HepG2 (cell line): ENCODE measurements around the gene GINM1. TPM values are rescaled to one million over a fixed set of nuclear protein-coding genes. Genes with fewer than 3 reads are reported as not detected.
A peak's percentile ranks its signal among the peaks of the same experiment; 100 is the strongest.

ENCODE experiments used
- ATAC-seq: fragments of 200-7000 bp; cut with Tn5 transposase; 3 replicates; pipeline ENCODE4 v1.9.1; 2020; ENCODE audit warnings: mild to moderate bottlenecking, moderate library complexity
- BruUV-seq: library from RNA; stranded (reverse); fragments of 400-500 nt; replicated peaks from 2 replicates; lab custom pipeline; 2021; lab: Mats Ljungman, UMichigan
- CTCF ChIA-PET: fragments of 300-600 bp; formaldehyde crosslinking; extraction: SDS; loops from one replicate; lab custom pipeline; 2021; ENCODE audit warnings: low total read pairs, inconsistent platforms, low intra/inter-chr PET ratio; lab: Yijun Ruan, JAX
- POLR2A ChIA-PET: fragments of 350-600 bp; sonication (Branson Sonifier 250); formaldehyde crosslinking; loops from one replicate; lab custom pipeline; 2020; ENCODE audit warnings: antibody characterized with exemption, inconsistent platforms; lab: Yijun Ruan, JAX
- DNase-seq: peaks from one replicate; pipeline ENCODE4 v3.0.0-alpha.2; 2015; ENCODE audit warnings: low spot score
- FAIRE-seq: peaks from 3 replicates; lab custom pipeline; 2011; peaks lifted over from hg19 to GRCh38; lab: Jason Lieb, UNC
- H2AFZ ChIP-seq: one replicate; pipeline ENCODE4 v1.6.1; 2011; ENCODE audit warnings: low read length, inconsistent platforms
- H3K27ac ChIP-seq: fragments of 300-600 bp; 3 replicates; pipeline ENCODE4 v1.8.0; 2011; ENCODE audit warnings: mixed run types, mild to moderate bottlenecking, mixed read lengths, low read length, inconsistent platforms; ENCODE audit not compliant: insufficient read depth; ENCODE audit errors: extremely low read length
- H3K27me3 ChIP-seq, 2 experiments: fragments of 200-600 bp in 1 of 2; 2 replicates in 1 of 2; 3 replicates in 1 of 2; pipeline versions ENCODE4 v1.6.0 to v1.8.0; 2011; ENCODE audit warnings: low read length in 2 of 2, mild to moderate bottlenecking in 2 of 2, moderate library complexity in 2 of 2, inconsistent platforms in 1 of 2; ENCODE audit not compliant: insufficient read depth in 2 of 2, control insufficient read depth in 1 of 2
- H3K36me3 ChIP-seq, 2 experiments: fragments of 200-600 bp in 1 of 2; replicated peaks in 1 of 2; 2 replicates in 1 of 2; 3 replicates in 1 of 2; pipeline versions ENCODE4 v1.5.1 to v1.8.0; 2011; ENCODE audit warnings: low read length in 2 of 2, inconsistent platforms in 1 of 2; ENCODE audit not compliant: insufficient read depth in 2 of 2, control insufficient read depth in 1 of 2
- H3K4me1 ChIP-seq: 2 replicates; pipeline ENCODE4 v1.5.1; 2012; ENCODE audit warnings: low read length, inconsistent platforms; ENCODE audit not compliant: insufficient read depth
- H3K4me2 ChIP-seq: 2 replicates; pipeline ENCODE4 v1.6.0; 2011; ENCODE audit warnings: low read depth, low read length, inconsistent platforms
- H3K4me3 ChIP-seq, 3 experiments: fragments of 200-600 bp in 1 of 3; sonication (generic), shearing (Covaris generic) in 1 of 3; replicated peaks in 1 of 3; 2 replicates each; pipeline ENCODE4 v1.5.1; 2011 to 2016; ENCODE audit warnings: low read length in 3 of 3, inconsistent platforms in 2 of 3, low read depth in 2 of 3, mild to moderate bottlenecking in 2 of 3, control low read depth in 1 of 3, mixed read lengths in 1 of 3; ENCODE audit not compliant: insufficient read depth in 1 of 3
- H3K79me2 ChIP-seq: one replicate; pipeline ENCODE4 v1.6.1; 2011; ENCODE audit warnings: low read length, inconsistent platforms; ENCODE audit not compliant: insufficient read depth
- H3K9ac ChIP-seq: 2 replicates; pipeline ENCODE4 v1.6.0; 2011; ENCODE audit warnings: mild to moderate bottlenecking, low read depth, low read length, inconsistent platforms; ENCODE audit not compliant: insufficient read depth
- H3K9me3 ChIP-seq: 2 replicates; pipeline ENCODE4 v1.5.1; 2012; ENCODE audit warnings: mild to moderate bottlenecking, low read length
- H4K20me1 ChIP-seq: 2 replicates; pipeline ENCODE4 v1.6.0; 2011; ENCODE audit warnings: inconsistent platforms, mild to moderate bottlenecking, low read length, moderate library complexity; ENCODE audit not compliant: insufficient read depth
- BCL6 ChIP-seq: IDR thresholded peaks from 2 replicates; pipeline ENCODE4 v1.6.1; 2016; ENCODE audit warnings: missing genetic modification reagents, missing compliant biosample characterization
- CEBPB ChIP-seq: IDR thresholded peaks from 2 replicates; pipeline ENCODE4 v1.6.1; 2011; ENCODE audit warnings: low read depth, low read length, improper control_type of control experiment, borderline replicate concordance
- CHD2 ChIP-seq: IDR thresholded peaks from 2 replicates; pipeline ENCODE4 v1.6.1; 2011; ENCODE audit warnings: low read depth, low read length, improper control_type of control experiment
- CREB1 ChIP-seq, 2 experiments: fragments of 450-650 bp in 1 of 2; IDR thresholded peaks; 2 replicates each; pipeline ENCODE4 v1.6.1; 2016 to 2017; ENCODE audit warnings: control low read depth in 1 of 2, mild to moderate bottlenecking in 1 of 2, missing compliant biosample characterization in 1 of 2, missing genetic modification characterization in 1 of 2
- FOSL2 ChIP-seq: sonication (generic); formaldehyde crosslinking; IDR thresholded peaks from 2 replicates; pipeline ENCODE4 v1.4.0; 2020; ENCODE audit warnings: missing genetic modification reagents
- KDM4B ChIP-seq: sonication (generic); formaldehyde crosslinking; IDR thresholded peaks from 2 replicates; pipeline ENCODE4 v1.4.0; 2020; ENCODE audit warnings: missing genetic modification reagents
- TARDBP ChIP-seq: sonication (generic); formaldehyde crosslinking; IDR thresholded peaks from 2 replicates; pipeline ENCODE4 v1.8.0; 2022; ENCODE audit warnings: mild to moderate bottlenecking, missing genetic modification reagents
- XRCC5 ChIP-seq: fragments of 200-400 bp; formaldehyde crosslinking; optimal IDR thresholded peaks from 2 replicates; pipeline ENCODE3; 2017; ENCODE audit warnings: mild to moderate bottlenecking, low read length
- ZNF235 ChIP-seq: sonication (generic); formaldehyde crosslinking; IDR thresholded peaks from 2 replicates; pipeline ENCODE4 v1.8.1; 2023; ENCODE audit warnings: mild to moderate bottlenecking, missing genetic modification reagents, borderline replicate concordance
- ZNF761 ChIP-seq: sonication (generic); formaldehyde crosslinking; conservative IDR thresholded peaks from 2 replicates; pipeline ENCODE4 v1.4.0; 2020; ENCODE audit warnings: mild to moderate bottlenecking, missing genetic modification reagents
- WGBS: methylation state at CpG from one replicate; pipeline ENCODE4 v1.1.6; 2017; ENCODE audit warnings: low lambda C conversion rate; 5-methylcytosine and 5-hydroxymethylcytosine counted together
- in situ Hi-C: cut with HindIII; loops from 2 replicates; pipeline ENCODE4 v1.10.0; 2017; ENCODE audit warnings: low pct_unique_long_range_greater_than_20kb; ENCODE audit not compliant: extremely low pct_ligation_motif_present
- intact Hi-C: fragments of 100-400 bp; cut with micrococcal nuclease; formaldehyde crosslinking; loops from one replicate; pipeline ENCODE4 v1.10.0; 2022; ENCODE audit not compliant: unreplicated experiment
- polyA plus RNA-seq, 8 experiments: library from polyadenylated mRNA; depleted of rRNA in 3 of 8; stranded (reverse) in 7 of 8; unstranded in 1 of 8; fragments of >200 nt; fragmentation: Illumina TruSeq in 4 of 8; extraction: Trizol in 4 of 8; gene quantifications; 2 replicates each; pipeline versions ENCODE4 v1.2.1 to v1.2.3, GENCODE V29; 2011 to 2016; ENCODE audit warnings: low read depth in 4 of 8, missing spikeins in 1 of 8, mixed read lengths in 1 of 8; ENCODE audit not compliant: insufficient read depth in 1 of 8
- total RNA-seq, 5 experiments: library from RNA; depleted of rRNA; stranded (reverse); fragments of >200 nt; fragmentation: Illumina TruSeq; extraction: Trizol; gene quantifications; 2 replicates each; pipeline ENCODE4 v1.2.3, GENCODE V29; 2016; ENCODE audit warnings: low read depth in 1 of 5
- TF ChIP-seq, protein P1 (sequence below): IDR thresholded peaks from 2 replicates; pipeline ENCODE4 v1.6.1; 2016; ENCODE audit warnings: low read depth, control low read depth

Gene GINM1
- total and polyA plus RNA-seq, 2 of the 13 experiments (the other 11 are each of a cell fraction or from before 2014, with no cell fraction given): 19.4 to 27.5 TPM

- BruUV-seq: no TSS peak
- TF ChIP-seq TARDBP (no peak), ZNF761 (CRISPR knock-in tag) (no peak), XRCC5 (peak; percentile 42), BCL6 (CRISPR knock-in tag) (peak; percentile 74)
- TF ChIP-seq, protein P1, sequence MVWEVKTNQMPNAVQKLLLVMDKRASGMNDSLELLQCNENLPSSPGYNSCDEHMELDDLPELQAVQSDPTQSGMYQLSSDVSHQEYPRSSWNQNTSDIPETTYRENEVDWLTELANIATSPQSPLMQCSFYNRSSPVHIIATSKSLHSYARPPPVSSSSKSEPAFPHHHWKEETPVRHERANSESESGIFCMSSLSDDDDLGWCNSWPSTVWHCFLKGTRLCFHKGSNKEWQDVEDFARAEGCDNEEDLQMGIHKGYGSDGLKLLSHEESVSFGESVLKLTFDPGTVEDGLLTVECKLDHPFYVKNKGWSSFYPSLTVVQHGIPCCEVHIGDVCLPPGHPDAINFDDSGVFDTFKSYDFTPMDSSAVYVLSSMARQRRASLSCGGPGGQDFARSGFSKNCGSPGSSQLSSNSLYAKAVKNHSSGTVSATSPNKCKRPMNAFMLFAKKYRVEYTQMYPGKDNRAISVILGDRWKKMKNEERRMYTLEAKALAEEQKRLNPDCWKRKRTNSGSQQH: no peak
- no peak overlapping the region for H3K27ac ChIP-seq
- no peak overlapping the region for H3K4me2 ChIP-seq
- 16% methylated on average over 3 of the region's 3 CpGs for WGBS
- in situ Hi-C loops: loop anchor here (10.0 kb wide), 1 partner anchor 154 kb away; the partner anchor contains the start of gene LATS1
- H3K9ac ChIP-seq: no peak overlapping the region
- H3K27me3 ChIP-seq: peaks cover 0 to 21% of the 10 kb centered on the region in 2 experiments; a peak in 2 of 5 replicates
- CTCF ChIA-PET: no interaction called here
- ATAC-seq (peak; percentile 84), DNase-seq (no peak), FAIRE-seq (no peak)
- H3K4me1 ChIP-seq: peaks cover 22% of the 10 kb centered on the region
- H3K36me3 ChIP-seq: no peaks in the 10 kb centered on the region
- POLR2A ChIA-PET: interaction anchor here (1.0 to 1.4 kb wide), 2 partner anchors 14 to 157 kb away, joined by 3 to 5 read pairs; partner anchors contain the start of genes LATS1 and PPIL4
- intact Hi-C loops: no loop called here
- no peaks in the 10 kb centered on the region for H3K9me3 ChIP-seq
- no peak overlapping the region for H2AFZ ChIP-seq
- H3K4me3 ChIP-seq: no peak overlapping the region
- H3K79me2 ChIP-seq: no peaks in the 10 kb centered on the region
- H4K20me1 ChIP-seq: no peaks in the 10 kb centered on the region
Observed at GRCh38 chr6:149560736-149561135, 5.4 kb upstream of the GINM1 start.

DNA sequence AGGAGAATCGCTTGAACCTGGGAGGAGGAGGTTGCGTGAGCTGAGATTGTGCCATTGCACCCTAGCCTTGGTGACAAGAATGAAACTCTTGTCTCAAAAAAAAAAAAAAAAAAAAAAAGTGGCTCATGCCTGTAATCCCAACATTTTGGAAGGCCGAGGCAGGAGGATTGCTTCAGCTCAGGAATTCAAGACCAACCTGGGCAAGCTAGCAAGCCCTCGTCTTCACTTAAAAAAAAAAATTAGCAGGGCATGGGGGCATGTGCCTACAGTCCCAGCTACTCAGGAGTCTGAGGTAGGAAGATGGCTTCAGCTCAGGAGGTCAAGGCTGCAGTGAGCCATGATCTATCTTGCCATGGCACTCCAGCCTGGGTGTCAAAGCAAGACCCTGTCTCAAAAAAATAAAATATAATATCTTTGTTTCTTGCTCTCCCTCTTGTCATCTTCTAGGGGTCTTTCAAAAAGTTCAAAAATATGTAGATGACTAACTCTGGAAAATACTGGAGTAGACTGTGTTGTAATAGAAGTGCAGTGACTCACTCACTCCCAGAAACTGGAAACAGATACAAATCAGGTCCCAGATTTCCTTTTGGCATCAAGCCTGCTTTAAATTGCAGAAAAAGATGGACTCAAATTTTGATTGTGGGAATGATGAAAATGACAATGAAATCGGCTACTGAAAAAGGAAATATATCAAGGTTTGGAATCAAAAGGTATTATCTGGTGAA is 2.8 kb upstream of the GINM1 start:
- no peaks in the 10 kb centered on the region for H3K36me3 ChIP-seq
- H3K4me1 ChIP-seq: peaks cover 35% of the 10 kb centered on the region
- no peak for FAIRE-seq
- 0 out of 2 replicates have a peak overlapping the region, but pooled peaks have one; percentile 14 for H3K4me2 ChIP-seq
- peaks cover 20% of the 10 kb centered on the region for H3K79me2 ChIP-seq
- intact Hi-C loops (no loop called here), in situ Hi-C loops (loop anchor here (10.0 kb wide), 1 partner anchor 151 kb away; the partner anchor contains the start of gene LATS1)
- TF ChIP-seq FOSL2 (CRISPR knock-in tag) (peak; percentile 30; the same call in 1 of the 2 replicates), CREB1 (IDR thresholded peaks at IDR 0.05) (no peak), CREB1 (CRISPR knock-in tag; IDR thresholded peaks at IDR 0.05) (0 out of 2 replicates have a peak, but pooled peaks have one; percentile 24), KDM4B (CRISPR knock-in tag) (no peak), CEBPB (peak; percentile 13; the same call in 1 of the 2 replicates), CHD2 (no peak), ZNF235 (CRISPR knock-in tag) (no peak)
- peaks cover 7% of the 10 kb centered on the region; the same call in 1 of the 2 replicates for H4K20me1 ChIP-seq
- no peak overlapping the region for H3K4me3 ChIP-seq
- CTCF ChIA-PET: no interaction called here
- H3K9ac ChIP-seq: no peak overlapping the region
- no peak overlapping the region for H2AFZ ChIP-seq
- H3K27me3 ChIP-seq: peaks cover 0 to 12% of the 10 kb centered on the region in 2 experiments; a peak in 2 of 5 replicates
- BruUV-seq: no TSS peak
- POLR2A ChIA-PET: interaction anchor here (4.3 kb wide), 1 partner anchor 17 kb away, joined by 36 read pairs; the partner anchor contains the start of gene PPIL4
- DNase-seq: no peak
- no peaks in the 10 kb centered on the region for H3K9me3 ChIP-seq
- ATAC-seq: no peak
- H3K27ac ChIP-seq: no peak overlapping the region
- 14% methylated on average over 5 of the region's 5 CpGs for WGBS
